GM23338 (cell line): ENCODE data around the gene PAPPA. TPM values are rescaled to one million over a fixed set of nuclear protein-coding genes. Genes with fewer than 3 reads are reported as not detected.

ENCODE experiments used
- ATAC-seq: fragments of 200-7000 bp; cut with Tn5 transposase; 3 replicates; pipeline ENCODE4 v1.9.1; 2020
- DNase-seq: peaks from one replicate; pipeline ENCODE4 v3.0.0-alpha.2; 2015; ENCODE audit warnings: low spot score
- H2AFZ ChIP-seq: fragments of 200-600 bp; sonication (generic); 2 replicates; pipeline ENCODE4 v1.8.0; 2016; ENCODE audit warnings: antibody characterized with exemption, mild to moderate bottlenecking, moderate library complexity
- H3F3A ChIP-seq: fragments of 200-600 bp; sonication (generic); replicated peaks from 2 replicates; pipeline ENCODE4 v1.8.0; 2017; ENCODE audit warnings: antibody characterized with exemption, mixed run types, low read depth
- H3K27ac ChIP-seq: fragments of 200-600 bp; sonication (generic); 2 replicates; pipeline ENCODE4 v1.6.1; 2016; ENCODE audit warnings: low read depth
- H3K27me3 ChIP-seq: fragments of 200-600 bp; sonication (generic); 2 replicates; pipeline ENCODE4 v1.8.0; 2016; ENCODE audit warnings: mild to moderate bottlenecking, mixed run types, moderate library complexity; ENCODE audit not compliant: insufficient read depth
- H3K36me3 ChIP-seq: fragments of 200-600 bp; sonication (generic); 2 replicates; pipeline ENCODE4 v1.8.0; 2016; ENCODE audit warnings: mild to moderate bottlenecking; ENCODE audit not compliant: insufficient read depth
- H3K4me1 ChIP-seq: fragments of 200-600 bp; sonication (generic); 2 replicates; pipeline ENCODE4 v1.8.0; 2016; ENCODE audit warnings: mild to moderate bottlenecking, moderate library complexity; ENCODE audit not compliant: insufficient read depth
- H3K4me2 ChIP-seq: fragments of 200-600 bp; sonication (generic); 2 replicates; pipeline ENCODE4 v1.7.1; 2017; ENCODE audit warnings: mixed run types
- H3K4me3 ChIP-seq: fragments of 200-600 bp; sonication (generic); 2 replicates; pipeline ENCODE4 v1.6.1; 2016; ENCODE audit warnings: mixed run types
- H3K79me2 ChIP-seq: fragments of 200-600 bp; sonication (generic); replicated peaks from 2 replicates; pipeline ENCODE4 v1.8.0; 2017; ENCODE audit warnings: mild to moderate bottlenecking; ENCODE audit not compliant: insufficient read depth
- H3K9me2 ChIP-seq: fragments of 200-600 bp; sonication (generic); 2 replicates; pipeline ENCODE4 v1.8.0; 2017; ENCODE audit not compliant: insufficient read depth
- H4K20me1 ChIP-seq: fragments of 200-600 bp; sonication (generic); replicated peaks from 2 replicates; pipeline ENCODE4 v1.8.0; 2017; ENCODE audit warnings: mild to moderate bottlenecking; ENCODE audit not compliant: insufficient read depth
- H3K27ac Mint-ChIP-seq: 2 replicates; pipeline ENCODE4 v1.8.0; 2020; ENCODE audit warnings: inconsistent platforms, mild to moderate bottlenecking, moderate library complexity, mixed read lengths
- H3K27me3 Mint-ChIP-seq: 3 replicates; pipeline ENCODE4 v1.8.0; 2022; ENCODE audit warnings: low read depth, mild to moderate bottlenecking, moderate library complexity, mixed read lengths, inconsistent platforms; ENCODE audit not compliant: insufficient read depth, poor library complexity
- H3K36me3 Mint-ChIP-seq: 3 replicates; pipeline ENCODE4 v1.8.0; 2021; ENCODE audit warnings: low read depth, mild to moderate bottlenecking, inconsistent platforms, moderate library complexity, mixed read lengths
- H3K4me1 Mint-ChIP-seq: 3 replicates; pipeline ENCODE4 v1.8.0; 2020; ENCODE audit warnings: mild to moderate bottlenecking, inconsistent platforms, mixed read lengths
- H3K4me3 Mint-ChIP-seq: 3 replicates; pipeline ENCODE4 v1.8.0; 2021; ENCODE audit warnings: moderate library complexity, mild to moderate bottlenecking, inconsistent platforms, mixed read lengths
- H3K9me3 Mint-ChIP-seq: 3 replicates; pipeline ENCODE4 v1.8.0; 2020; ENCODE audit warnings: moderate library complexity, mild to moderate bottlenecking, inconsistent platforms, mixed read lengths
- CREB1 ChIP-seq: fragments of 250-450 bp; sonication (Bioruptor Pico); IDR thresholded peaks from 2 replicates; pipeline ENCODE4 v1.5.0; 2020; ENCODE audit warnings: low read depth, mild to moderate bottlenecking, moderate library complexity
- CTCF ChIP-seq, 2 experiments: fragments of 200-600 bp in 1 of 2; sonication (generic) in 1 of 2; conservative IDR thresholded peaks; 2 replicates each; pipeline versions ENCODE4 v1.5.1 to v1.6.1; 2016 to 2017; ENCODE audit warnings: antibody characterized with exemption in 2 of 2, low read depth in 2 of 2, mild to moderate bottlenecking in 2 of 2, moderate library complexity in 1 of 2
- ETS1 ChIP-seq: IDR thresholded peaks from 2 replicates; pipeline ENCODE4 v1.6.1; 2016; ENCODE audit warnings: antibody characterized with exemption
- EZH2 ChIP-seq: fragments of 200-600 bp; sonication (generic); IDR thresholded peaks from one replicate; pipeline ENCODE4 v1.8.0; 2017; ENCODE audit warnings: antibody characterized with exemption, mild to moderate bottlenecking, low read depth; ENCODE audit not compliant: unreplicated experiment
- JUNB ChIP-seq: IDR thresholded peaks from one replicate; pipeline ENCODE4 v1.6.1; 2016; ENCODE audit warnings: antibody characterized with exemption; ENCODE audit not compliant: unreplicated experiment
- NANOG ChIP-seq: IDR thresholded peaks from 2 replicates; pipeline ENCODE4 v1.6.1; 2016; ENCODE audit warnings: antibody characterized with exemption, borderline replicate concordance
- POLR2AphosphoS5 ChIP-seq: IDR thresholded peaks from 2 replicates; pipeline ENCODE4 v1.6.1; 2016; ENCODE audit warnings: antibody characterized with exemption, low read depth
- REST ChIP-seq: IDR thresholded peaks from one replicate; pipeline ENCODE4 v1.6.1; 2018; ENCODE audit warnings: antibody characterized with exemption; ENCODE audit not compliant: unreplicated experiment
- STAT1 ChIP-seq: IDR thresholded peaks from one replicate; pipeline ENCODE4 v1.6.1; 2016; ENCODE audit warnings: antibody characterized with exemption; ENCODE audit not compliant: unreplicated experiment
- ZNF114 ChIP-seq: fragments of 250-450 bp; sonication (Bioruptor Pico); IDR thresholded peaks from 2 replicates; pipeline ENCODE4 v1.5.0; 2020; ENCODE audit warnings: mild to moderate bottlenecking, moderate library complexity
- ZNF331 ChIP-seq: fragments of 250-450 bp; sonication (Bioruptor Pico); IDR thresholded peaks from 2 replicates; pipeline ENCODE4 v1.5.0; 2020; ENCODE audit warnings: low read depth, mild to moderate bottlenecking, moderate library complexity
- ZNF462 ChIP-seq: fragments of 250-450 bp; sonication (Bioruptor Pico); IDR thresholded peaks from 2 replicates; pipeline ENCODE4 v1.5.0; 2020; ENCODE audit warnings: mild to moderate bottlenecking, moderate library complexity
- polyA plus RNA-seq: library from polyadenylated mRNA; unstranded; fragments of >200 nt; fragmentation: Nextera tagmentation; extraction: Ambion mirVana; gene quantifications from 2 replicates; pipeline ENCODE4 v1.2.1, GENCODE V29; 2016
- total RNA-seq: library from RNA; depleted of rRNA; stranded (reverse); fragments of >200 nt; shearing (Covaris generic); gene quantifications from 2 replicates; pipeline ENCODE4 v1.2.3, GENCODE V29; 2014

Gene PAPPA
- total and polyA plus RNA-seq, 2 experiments from 2014 or later: 0.38 to 0.66 TPM

- H3K9me2 ChIP-seq: no peaks in the 10 kb centered on the region
- H3K4me1 ChIP-seq: no peaks in the 10 kb centered on the region
- H3F3A ChIP-seq: no peaks in the 10 kb centered on the region
- Mint-ChIP-seq H3K36me3 (no peaks in the 10 kb centered on the region), H3K4me1 (no peaks in the 10 kb centered on the region), H3K27ac (no peak overlapping the region), H3K4me3 (no peak overlapping the region), H3K9me3 (no peaks in the 10 kb centered on the region), H3K27me3 (peaks cover 5% of the 10 kb centered on the region)
- no peaks in the 10 kb centered on the region for H3K36me3 ChIP-seq
- DNase-seq (no peak), ATAC-seq (no peak)
- H4K20me1 ChIP-seq: 0 out of 2 replicates have a peak, but pooled peaks cover 3% of the 10 kb centered on the region
- H3K4me2 ChIP-seq: no peak overlapping the region
- no peak overlapping the region for H3K4me3 ChIP-seq
- H3K27me3 ChIP-seq: no peaks in the 10 kb centered on the region
- TF ChIP-seq ETS1 (no peak), REST (no peak), CTCF (conservative IDR thresholded peaks at IDR 0.05; ENCODE audit: low read depth in 2 of 2) (no peak), EZH2 (no peak), POLR2AphosphoS5 (no peak), ZNF462 (CRISPR knock-in tag) (no peak), ZNF331 (no peak), CREB1 (CRISPR knock-in tag) (no peak), STAT1 (no peak), JUNB (no peak), NANOG (no peak), ZNF114 (CRISPR knock-in tag) (no peak)
- no peak overlapping the region for H2AFZ ChIP-seq
- H3K27ac ChIP-seq: no peak overlapping the region
- H3K79me2 ChIP-seq: no peaks in the 10 kb centered on the region
Measured at GRCh38 chr9:116141864-116142561, 11.6 kb upstream of the PAPPA start.
